ENCODE measurements around the gene NAGK. TPM values are rescaled to one million over a fixed set of nuclear protein-coding genes. Genes with fewer than 3 reads are reported as not detected.
A peak's percentile ranks its signal among the peaks of the same experiment; 100 is the strongest.
"Not testable (repeated sequence)": the region's sequence is repeated elsewhere in the genome, so short reads cannot be mapped to it uniquely, and the experiment has no call there.

The NAGK gene
- total and polyA plus RNA-seq, 5 donors from 2014 or later, result 63.8 to 89.0 (median 80.8) TPM

GRCh38 chr2:71045151-71045550, 23.3 kb upstream of the NAGK start:
- H3K9me3 Mint-ChIP-seq, result no peaks in the 10 kb centered on the region
- Histone ChIP-seq H3K4me3 (ENCODE audit: low read depth, low read length) (no peak overlapping the region), H3K4me1 (ENCODE audit: control insufficient read depth, insufficient read depth, low read length, poor library complexity, severe bottlenecking) (no peaks in the 10 kb centered on the region), H3K36me3 (ENCODE audit: control insufficient read depth, insufficient read depth, low read length) (no peaks in the 10 kb centered on the region), H3K9me3 (ENCODE audit: control insufficient read depth in 2 of 2, low read length in 2 of 2) (no peaks in the 10 kb centered on the region), H3K27me3 (ENCODE audit: control insufficient read depth, insufficient read depth, low read length) (no peaks in the 10 kb centered on the region), H3K27ac (ENCODE audit: insufficient read depth, low read length, poor library complexity, severe bottlenecking) (no peak overlapping the region)
- no peaks in the 10 kb centered on the region for H3K36me3 Mint-ChIP-seq
- H3K4me3 Mint-ChIP-seq, result no peak overlapping the region
- DNase-seq (no peak), ATAC-seq (ENCODE audit: low read depth in 2 of 2) (no peak)
- H3K27ac Mint-ChIP-seq, result no peak overlapping the region
- H3K4me1 Mint-ChIP-seq, result no peaks in the 10 kb centered on the region
- H3K27me3 Mint-ChIP-seq, result no peaks in the 10 kb centered on the region

GRCh38 chr2:71045865-71046548, 22.4 kb upstream of the NAGK start:
- Mint-ChIP-seq H3K27ac (no peak overlapping the region), H3K9me3 (no peaks in the 10 kb centered on the region), H3K4me3 (no peak overlapping the region), H3K27me3 (no peaks in the 10 kb centered on the region), H3K4me1 (no peaks in the 10 kb centered on the region), H3K36me3 (no peaks in the 10 kb centered on the region)
- Histone ChIP-seq H3K36me3 (ENCODE audit: control insufficient read depth, insufficient read depth, low read length) (no peaks in the 10 kb centered on the region), H3K4me3 (ENCODE audit: low read depth, low read length) (no peak overlapping the region), H3K27ac (ENCODE audit: insufficient read depth, low read length, poor library complexity, severe bottlenecking) (no peak overlapping the region), H3K4me1 (ENCODE audit: control insufficient read depth, insufficient read depth, low read length, poor library complexity, severe bottlenecking) (no peaks in the 10 kb centered on the region), H3K27me3 (ENCODE audit: control insufficient read depth, insufficient read depth, low read length) (no peaks in the 10 kb centered on the region), H3K9me3 (ENCODE audit: control insufficient read depth in 2 of 2, low read length in 2 of 2) (no peaks in the 10 kb centered on the region)
- ATAC-seq (ENCODE audit: low read depth in 2 of 2) (no peak), DNase-seq (peak in 1 of 3 donors; percentile 34)

DNA sequence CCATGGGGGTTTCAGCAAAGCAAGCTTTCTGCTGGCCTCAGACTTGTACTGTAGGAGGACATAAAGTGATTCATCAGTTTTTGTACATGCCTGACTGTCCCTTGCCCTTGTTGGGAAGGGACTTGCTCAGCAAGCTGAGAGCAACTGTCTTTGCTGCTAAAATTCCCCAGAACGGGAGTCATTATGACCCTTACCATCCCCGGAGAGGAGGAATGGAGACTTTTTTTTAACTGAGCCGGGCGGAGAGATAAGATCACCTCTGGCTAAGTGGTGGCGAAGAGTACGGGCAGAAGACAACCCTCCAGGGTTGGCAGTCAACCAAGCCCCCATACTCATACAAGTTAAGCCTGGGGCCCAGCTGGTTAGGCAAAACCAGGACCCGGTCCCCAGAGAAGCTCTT, 20.4 kb upstream of the NAGK start:
- Mint-ChIP-seq H3K9me3 (no peaks in the 10 kb centered on the region), H3K4me1 (no peaks in the 10 kb centered on the region), H3K27me3 (no peaks in the 10 kb centered on the region), H3K36me3 (no peaks in the 10 kb centered on the region), H3K27ac (peak overlapping the region in 1 of 3 donors; percentile 23), H3K4me3 (no peak overlapping the region)
- H3K27ac ChIP-seq (ENCODE audit: insufficient read depth, low read length, poor library complexity, severe bottlenecking), result no peak overlapping the region
- no peak for DNase-seq
- H3K4me1 ChIP-seq (ENCODE audit: control insufficient read depth, insufficient read depth, low read length, poor library complexity, severe bottlenecking), result no peaks in the 10 kb centered on the region
- H3K9me3 ChIP-seq (ENCODE audit: control insufficient read depth in 2 of 2, low read length in 2 of 2), result no peaks in the 10 kb centered on the region
- no peak for ATAC-seq (ENCODE audit: low read depth in 2 of 2)
- H3K36me3 ChIP-seq (ENCODE audit: control insufficient read depth, insufficient read depth, low read length), result no peaks in the 10 kb centered on the region
- no peaks in the 10 kb centered on the region for H3K27me3 ChIP-seq (ENCODE audit: control insufficient read depth, insufficient read depth, low read length)
- no peak overlapping the region for H3K4me3 ChIP-seq (ENCODE audit: low read depth, low read length)

DNA sequence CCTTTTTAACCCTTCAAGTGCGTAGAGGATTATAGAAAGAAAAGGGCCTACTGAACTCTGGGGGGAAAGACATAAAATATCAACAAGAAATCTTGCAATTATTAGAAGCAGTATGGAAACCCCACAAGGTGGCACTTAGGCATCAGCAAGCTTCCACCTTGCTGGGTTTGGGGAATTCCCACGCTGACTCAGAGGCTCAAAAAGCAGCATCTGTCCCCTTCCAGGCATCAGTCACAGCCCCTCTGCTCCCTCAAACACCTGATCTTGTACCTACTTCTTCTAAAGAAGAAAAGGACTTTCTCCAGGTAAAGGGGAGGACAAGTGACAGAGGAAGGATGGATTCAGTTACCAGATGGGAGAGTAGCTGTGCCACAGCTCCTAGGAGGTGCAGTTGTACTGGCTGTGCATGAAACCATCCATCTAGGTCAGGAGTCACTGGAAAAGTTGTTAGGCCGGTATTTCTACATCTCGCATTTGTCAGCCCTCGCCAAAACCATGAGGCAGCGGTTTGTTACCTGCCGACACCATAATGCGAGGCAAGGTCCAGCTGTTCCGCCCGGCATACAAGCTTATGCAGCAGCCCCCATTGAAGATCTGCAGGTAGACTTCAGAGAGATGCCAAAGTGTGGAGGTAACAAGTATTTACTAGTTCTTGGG, 18.6 kb upstream of the NAGK start:
- H3K4me3 Mint-ChIP-seq; H3K4me3 ChIP-seq (ENCODE audit: low read depth, low read length); H3K36me3 Mint-ChIP-seq; H3K27me3 Mint-ChIP-seq; H3K27me3 ChIP-seq (ENCODE audit: control insufficient read depth, insufficient read depth, low read length); ATAC-seq (ENCODE audit: low read depth in 2 of 2); H3K9me3 ChIP-seq (ENCODE audit: control insufficient read depth in 2 of 2, low read length in 2 of 2); H3K9me3 Mint-ChIP-seq; H3K4me1 Mint-ChIP-seq; DNase-seq; H3K36me3 ChIP-seq (ENCODE audit: control insufficient read depth, insufficient read depth, low read length); H3K27ac ChIP-seq (ENCODE audit: insufficient read depth, low read length, poor library complexity, severe bottlenecking); H3K4me1 ChIP-seq (ENCODE audit: control insufficient read depth, insufficient read depth, low read length, poor library complexity, severe bottlenecking); H3K27ac Mint-ChIP-seq: not testable (repeated sequence)

DNA sequence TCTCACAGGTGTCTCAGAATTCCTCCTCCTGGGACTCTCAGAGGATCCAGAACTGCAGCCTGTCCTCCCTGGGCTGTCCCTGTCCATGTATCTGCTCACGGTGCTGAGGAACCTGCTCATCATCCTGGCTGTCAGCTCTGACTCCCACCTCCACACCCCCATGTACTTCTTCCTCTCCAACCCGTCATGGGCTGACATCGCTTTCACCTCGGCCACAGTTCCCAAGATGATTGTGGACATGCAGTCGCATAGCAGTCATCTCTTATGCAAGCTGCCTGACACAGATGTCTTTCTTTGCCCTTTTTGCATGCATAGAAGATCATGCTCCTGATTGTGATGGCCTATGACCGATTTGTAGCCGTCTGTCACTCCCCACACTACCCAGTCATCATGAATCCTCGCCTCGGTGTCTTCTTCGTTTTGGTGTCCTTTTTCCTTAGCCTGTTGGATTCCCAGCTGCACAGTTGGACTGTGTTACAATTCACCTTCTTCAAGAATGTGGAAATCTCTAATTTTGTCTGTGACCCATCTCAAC, 13.2 kb upstream of the NAGK start:
- H3K4me3 ChIP-seq (ENCODE audit: low read depth, low read length); H3K36me3 Mint-ChIP-seq; H3K36me3 ChIP-seq (ENCODE audit: control insufficient read depth, insufficient read depth, low read length); H3K27ac ChIP-seq (ENCODE audit: insufficient read depth, low read length, poor library complexity, severe bottlenecking); H3K9me3 Mint-ChIP-seq; ATAC-seq (ENCODE audit: low read depth in 2 of 2); DNase-seq; H3K27me3 ChIP-seq (ENCODE audit: control insufficient read depth, insufficient read depth, low read length); H3K4me3 Mint-ChIP-seq; H3K4me1 Mint-ChIP-seq; H3K27ac Mint-ChIP-seq; H3K9me3 ChIP-seq (ENCODE audit: control insufficient read depth in 2 of 2, low read length in 2 of 2); H3K27me3 Mint-ChIP-seq; H3K4me1 ChIP-seq (ENCODE audit: control insufficient read depth, insufficient read depth, low read length, poor library complexity, severe bottlenecking): not testable (repeated sequence)

DNA sequence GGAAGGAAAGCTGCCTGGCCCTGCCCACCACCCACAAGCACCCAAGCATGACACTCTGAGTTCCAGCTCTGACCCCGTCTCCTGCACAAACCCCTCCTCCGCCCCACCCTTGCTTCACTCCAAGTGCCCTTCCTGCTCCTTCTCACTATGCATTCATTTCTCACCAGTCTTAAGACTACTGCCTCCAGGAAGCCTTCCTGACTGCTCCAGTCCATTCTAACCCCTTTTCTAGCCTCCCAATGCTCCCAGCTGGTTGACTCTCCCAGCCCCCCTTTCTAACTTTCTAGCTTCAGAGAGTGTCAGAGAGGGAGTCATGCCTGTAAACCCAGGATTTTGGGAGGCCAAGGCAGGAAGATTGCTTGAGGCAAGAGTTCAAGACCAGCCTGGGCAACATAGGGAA, 8.2 kb upstream of the NAGK start:
- Mint-ChIP-seq H3K4me1 (no peaks in the 10 kb centered on the region), H3K27me3 (peaks cover 22% of the 10 kb centered on the region), H3K36me3 (no peaks in the 10 kb centered on the region), H3K4me3 (no peak overlapping the region), H3K27ac (no peak overlapping the region), H3K9me3 (no peaks in the 10 kb centered on the region)
- DNase-seq, result no peak
- Histone ChIP-seq H3K9me3 (ENCODE audit: control insufficient read depth in 2 of 2, low read length in 2 of 2) (no peaks in the 10 kb centered on the region), H3K4me1 (ENCODE audit: control insufficient read depth, insufficient read depth, low read length, poor library complexity, severe bottlenecking) (no peaks in the 10 kb centered on the region), H3K36me3 (ENCODE audit: control insufficient read depth, insufficient read depth, low read length) (no peaks in the 10 kb centered on the region), H3K27me3 (ENCODE audit: control insufficient read depth, insufficient read depth, low read length) (peaks cover 2% of the 10 kb centered on the region), H3K4me3 (ENCODE audit: low read depth, low read length) (no peak overlapping the region), H3K27ac (ENCODE audit: insufficient read depth, low read length, poor library complexity, severe bottlenecking) (no peak overlapping the region)
- ATAC-seq (ENCODE audit: low read depth in 2 of 2), result no peak

GRCh38 chr2:71060871-71061270, 7.6 kb upstream of the NAGK start:
- Histone ChIP-seq H3K4me3 (ENCODE audit: low read depth, low read length) (no peak overlapping the region), H3K36me3 (ENCODE audit: control insufficient read depth, insufficient read depth, low read length) (no peaks in the 10 kb centered on the region), H3K9me3 (ENCODE audit: control insufficient read depth in 2 of 2, low read length in 2 of 2) (no peaks in the 10 kb centered on the region), H3K27me3 (ENCODE audit: control insufficient read depth, insufficient read depth, low read length) (peaks cover 2% of the 10 kb centered on the region), H3K27ac (ENCODE audit: insufficient read depth, low read length, poor library complexity, severe bottlenecking) (no peak overlapping the region), H3K4me1 (ENCODE audit: control insufficient read depth, insufficient read depth, low read length, poor library complexity, severe bottlenecking) (no peaks in the 10 kb centered on the region)
- H3K36me3 Mint-ChIP-seq, result no peaks in the 10 kb centered on the region
- H3K27ac Mint-ChIP-seq, result no peak overlapping the region
- H3K4me1 Mint-ChIP-seq, result no peaks in the 10 kb centered on the region
- H3K27me3 Mint-ChIP-seq, result peaks cover 22% of the 10 kb centered on the region
- H3K4me3 Mint-ChIP-seq, result no peak overlapping the region
- H3K9me3 Mint-ChIP-seq, result no peaks in the 10 kb centered on the region
- ATAC-seq (ENCODE audit: low read depth in 2 of 2) (no peak), DNase-seq (no peak)

- H3K4me1 Mint-ChIP-seq, result peaks cover 0 to 11% (median 5%) of the 10 kb centered on the region in 4 donors
- peak overlapping the region in 1 of 4 donors; percentile 54 for H3K4me3 Mint-ChIP-seq
- H3K36me3 Mint-ChIP-seq, result no peaks in the 10 kb centered on the region
- no peak overlapping the region for H3K27ac Mint-ChIP-seq
- Histone ChIP-seq H3K4me1 (ENCODE audit: control insufficient read depth, insufficient read depth, low read length, poor library complexity, severe bottlenecking) (peaks cover 5% of the 10 kb centered on the region), H3K27me3 (ENCODE audit: control insufficient read depth, insufficient read depth, low read length) (peaks cover 2% of the 10 kb centered on the region), H3K9me3 (ENCODE audit: control insufficient read depth in 2 of 2, low read length in 2 of 2) (no peaks in the 10 kb centered on the region), H3K36me3 (ENCODE audit: control insufficient read depth, insufficient read depth, low read length) (no peaks in the 10 kb centered on the region), H3K27ac (ENCODE audit: insufficient read depth, low read length, poor library complexity, severe bottlenecking) (no peak overlapping the region), H3K4me3 (ENCODE audit: low read depth, low read length) (no peak overlapping the region)
- H3K27me3 Mint-ChIP-seq, result peaks cover 25% of the 10 kb centered on the region
- no peaks in the 10 kb centered on the region for H3K9me3 Mint-ChIP-seq
- DNase-seq (no peak), ATAC-seq (ENCODE audit: low read depth in 2 of 2) (no peak)
Measured at GRCh38 chr2:71063216-71063615, 5.2 kb upstream of the NAGK start.
